Measurements from ENCODE around the gene PEX10.

DNA sequence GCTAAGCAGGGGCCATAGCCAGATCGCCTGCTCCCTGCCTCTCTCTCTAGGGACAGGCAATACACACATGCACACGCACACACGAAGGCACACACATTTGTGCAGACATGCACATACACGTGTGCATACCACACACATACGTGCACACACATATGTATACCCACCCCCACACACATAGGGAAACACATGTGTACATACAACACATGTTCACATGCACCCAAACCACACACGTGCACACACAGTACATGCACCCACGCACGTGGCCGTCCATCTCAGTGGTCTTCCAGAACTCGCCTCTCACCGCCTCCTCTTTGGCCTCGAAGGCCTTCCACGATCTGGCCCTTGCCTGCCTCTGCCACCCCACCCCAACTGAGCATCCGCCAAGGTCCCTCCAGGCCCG is 25.3 kb upstream of the PEX10 start:
- TF ChIP-seq, protein P1, sequence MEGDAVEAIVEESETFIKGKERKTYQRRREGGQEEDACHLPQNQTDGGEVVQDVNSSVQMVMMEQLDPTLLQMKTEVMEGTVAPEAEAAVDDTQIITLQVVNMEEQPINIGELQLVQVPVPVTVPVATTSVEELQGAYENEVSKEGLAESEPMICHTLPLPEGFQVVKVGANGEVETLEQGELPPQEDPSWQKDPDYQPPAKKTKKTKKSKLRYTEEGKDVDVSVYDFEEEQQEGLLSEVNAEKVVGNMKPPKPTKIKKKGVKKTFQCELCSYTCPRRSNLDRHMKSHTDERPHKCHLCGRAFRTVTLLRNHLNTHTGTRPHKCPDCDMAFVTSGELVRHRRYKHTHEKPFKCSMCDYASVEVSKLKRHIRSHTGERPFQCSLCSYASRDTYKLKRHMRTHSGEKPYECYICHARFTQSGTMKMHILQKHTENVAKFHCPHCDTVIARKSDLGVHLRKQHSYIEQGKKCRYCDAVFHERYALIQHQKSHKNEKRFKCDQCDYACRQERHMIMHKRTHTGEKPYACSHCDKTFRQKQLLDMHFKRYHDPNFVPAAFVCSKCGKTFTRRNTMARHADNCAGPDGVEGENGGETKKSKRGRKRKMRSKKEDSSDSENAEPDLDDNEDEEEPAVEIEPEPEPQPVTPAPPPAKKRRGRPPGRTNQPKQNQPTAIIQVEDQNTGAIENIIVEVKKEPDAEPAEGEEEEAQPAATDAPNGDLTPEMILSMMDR (IDR thresholded peaks at IDR 0.05; ENCODE audit: low read depth, low read length, missing input control) = no peak
- TF ChIP-seq SP1 (IDR thresholded peaks at IDR 0.05) = no peak
- TF ChIP-seq FOXA1 (IDR thresholded peaks at IDR 0.05) = no peak
- TF ChIP-seq, protein P2, sequence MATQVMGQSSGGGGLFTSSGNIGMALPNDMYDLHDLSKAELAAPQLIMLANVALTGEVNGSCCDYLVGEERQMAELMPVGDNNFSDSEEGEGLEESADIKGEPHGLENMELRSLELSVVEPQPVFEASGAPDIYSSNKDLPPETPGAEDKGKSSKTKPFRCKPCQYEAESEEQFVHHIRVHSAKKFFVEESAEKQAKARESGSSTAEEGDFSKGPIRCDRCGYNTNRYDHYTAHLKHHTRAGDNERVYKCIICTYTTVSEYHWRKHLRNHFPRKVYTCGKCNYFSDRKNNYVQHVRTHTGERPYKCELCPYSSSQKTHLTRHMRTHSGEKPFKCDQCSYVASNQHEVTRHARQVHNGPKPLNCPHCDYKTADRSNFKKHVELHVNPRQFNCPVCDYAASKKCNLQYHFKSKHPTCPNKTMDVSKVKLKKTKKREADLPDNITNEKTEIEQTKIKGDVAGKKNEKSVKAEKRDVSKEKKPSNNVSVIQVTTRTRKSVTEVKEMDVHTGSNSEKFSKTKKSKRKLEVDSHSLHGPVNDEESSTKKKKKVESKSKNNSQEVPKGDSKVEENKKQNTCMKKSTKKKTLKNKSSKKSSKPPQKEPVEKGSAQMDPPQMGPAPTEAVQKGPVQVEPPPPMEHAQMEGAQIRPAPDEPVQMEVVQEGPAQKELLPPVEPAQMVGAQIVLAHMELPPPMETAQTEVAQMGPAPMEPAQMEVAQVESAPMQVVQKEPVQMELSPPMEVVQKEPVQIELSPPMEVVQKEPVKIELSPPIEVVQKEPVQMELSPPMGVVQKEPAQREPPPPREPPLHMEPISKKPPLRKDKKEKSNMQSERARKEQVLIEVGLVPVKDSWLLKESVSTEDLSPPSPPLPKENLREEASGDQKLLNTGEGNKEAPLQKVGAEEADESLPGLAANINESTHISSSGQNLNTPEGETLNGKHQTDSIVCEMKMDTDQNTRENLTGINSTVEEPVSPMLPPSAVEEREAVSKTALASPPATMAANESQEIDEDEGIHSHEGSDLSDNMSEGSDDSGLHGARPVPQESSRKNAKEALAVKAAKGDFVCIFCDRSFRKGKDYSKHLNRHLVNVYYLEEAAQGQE (IDR thresholded peaks at IDR 0.05) = no peak
- no peak for TF ChIP-seq TAF1 (conservative IDR thresholded peaks at IDR 0.05)
- no peak for TF ChIP-seq JUND (IDR thresholded peaks at IDR 0.05)
- TF ChIP-seq YY1 (IDR thresholded peaks at IDR 0.05) = no peak
- TF ChIP-seq, protein P3, sequence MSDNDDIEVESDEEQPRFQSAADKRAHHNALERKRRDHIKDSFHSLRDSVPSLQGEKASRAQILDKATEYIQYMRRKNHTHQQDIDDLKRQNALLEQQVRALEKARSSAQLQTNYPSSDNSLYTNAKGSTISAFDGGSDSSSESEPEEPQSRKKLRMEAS (IDR thresholded peaks at IDR 0.05) = no peak
- no peak for TF ChIP-seq NR2F2 (IDR thresholded peaks at IDR 0.05)
